ENCODE measurements around the gene ST8SIA6. TPM values are rescaled to one million over a fixed set of nuclear protein-coding genes. Genes with fewer than 3 reads are reported as not detected.
"Not testable (repeated sequence)": the region's sequence is repeated elsewhere in the genome, so short reads cannot be mapped to it uniquely, and the experiment has no call there.

ST8SIA6 gene
- total RNA-seq, 1 donor from 2014 or later: 0.35 TPM

DNA sequence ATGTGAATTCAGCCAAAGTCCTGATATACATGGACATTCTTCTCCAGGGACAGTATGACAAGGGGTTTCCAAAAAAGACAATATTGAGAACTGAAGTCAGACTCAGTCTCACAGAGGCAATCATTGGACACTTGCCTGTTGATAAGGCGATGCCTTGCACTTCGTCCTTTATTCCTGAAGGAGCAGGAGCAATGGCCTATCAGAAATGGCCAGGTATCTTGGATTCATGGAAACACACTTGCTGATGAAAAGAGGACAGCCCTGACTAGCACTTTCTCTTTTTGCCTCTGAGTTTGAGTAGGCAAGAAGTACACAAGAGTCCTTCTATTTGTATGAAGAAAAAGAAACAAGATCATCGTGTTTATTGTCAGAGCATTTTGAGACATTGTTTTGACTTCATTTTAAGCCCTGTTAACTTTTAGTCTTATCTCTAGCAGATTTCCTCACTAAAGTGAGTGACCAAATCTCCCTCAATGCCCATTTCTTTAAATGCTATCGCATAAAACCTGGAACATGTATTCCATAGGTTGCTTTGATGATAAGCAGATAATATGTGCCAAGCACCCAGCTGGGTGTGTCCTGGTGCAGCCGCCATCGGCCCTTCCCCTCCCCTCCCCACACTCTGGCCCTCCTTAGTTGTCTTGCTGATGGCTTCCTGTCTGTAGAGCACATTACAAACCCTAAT lies 26.6 kb downstream of the ST8SIA6 start:
- DNase-seq (ENCODE audit: low spot score): no peak

GRCh38 chr10:17427201-17427600 lies 27.2 kb downstream of the ST8SIA6 start:
- no peak for DNase-seq (ENCODE audit: low spot score)

GRCh38 chr10:17426263-17426750 lies 28.1 kb downstream of the ST8SIA6 start:
- no peak for DNase-seq (ENCODE audit: low spot score)

GRCh38 chr10:17425584-17426262 lies 28.7 kb downstream of the ST8SIA6 start:
- DNase-seq (ENCODE audit: low spot score): no peak

- DNase-seq (ENCODE audit: low spot score): no peak
These were observed 30.7 kb downstream of the ST8SIA6 start for GRCh38 chr10:17423632-17424186.

- DNase-seq (ENCODE audit: low spot score): no peak
These were observed 31.5 kb downstream of the ST8SIA6 start for GRCh38 chr10:17422931-17423330.

GRCh38 chr10:17418249-17418648 lies 36.1 kb downstream of the ST8SIA6 start:
- no peak for DNase-seq (ENCODE audit: low spot score)

DNA sequence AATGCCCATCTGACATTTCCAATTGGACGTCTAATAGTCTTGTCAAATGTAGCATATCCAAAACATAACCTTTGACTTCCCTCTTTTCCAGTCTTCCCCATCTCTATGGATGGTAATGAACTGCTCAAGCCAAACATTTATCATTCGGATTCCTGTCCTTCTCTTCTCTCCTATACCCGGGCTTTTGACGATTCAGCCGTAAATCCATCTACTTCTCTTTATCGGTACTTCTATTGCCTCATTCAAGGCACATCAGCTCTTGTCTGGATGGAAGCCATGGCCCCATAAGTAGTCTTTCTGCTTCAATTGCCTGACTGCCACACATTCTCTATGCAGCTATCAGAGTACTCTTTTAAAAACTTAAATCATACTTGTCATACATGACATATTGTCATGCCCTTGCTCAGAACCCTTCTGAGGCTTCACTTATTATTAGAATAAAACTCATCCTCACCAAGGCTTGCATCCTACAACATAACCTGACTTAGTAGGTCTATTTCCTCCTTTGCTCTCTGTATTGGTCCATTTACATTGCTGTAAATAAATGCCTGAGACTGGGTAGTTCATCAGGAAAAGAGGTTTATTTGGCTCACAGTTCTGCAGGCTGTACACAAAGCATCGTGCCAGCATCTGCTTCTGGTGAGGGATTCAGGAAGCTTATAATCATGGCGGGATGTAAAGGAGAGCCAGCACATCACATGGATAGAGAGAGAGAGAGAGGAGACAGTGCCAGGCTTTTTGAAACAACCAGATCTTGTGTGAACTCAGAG lies 37.8 kb downstream of the ST8SIA6 start:
- no peak for DNase-seq (ENCODE audit: low spot score)

- no peak for DNase-seq (ENCODE audit: low spot score)
These were observed 39.2 kb downstream of the ST8SIA6 start for GRCh38 chr10:17415046-17415658.

DNA sequence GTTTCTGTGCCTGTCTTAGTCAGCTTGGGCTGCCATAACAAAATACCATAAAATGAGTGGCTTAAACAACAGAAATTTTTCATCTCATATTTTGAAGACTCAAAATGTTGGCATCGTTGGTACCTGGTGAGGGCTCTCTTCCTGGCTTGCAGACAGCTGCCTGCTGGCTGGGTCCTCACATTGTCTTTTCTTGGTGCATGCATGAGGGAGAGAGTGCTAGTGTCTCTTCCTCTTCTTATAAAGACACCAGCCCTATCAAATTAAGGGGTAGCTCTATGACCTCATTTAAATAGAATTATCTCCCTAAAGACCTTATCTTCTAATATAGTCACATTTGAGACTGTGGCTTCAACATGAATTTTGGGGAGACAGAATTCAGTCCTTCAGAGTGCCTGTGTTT lies 39.9 kb downstream of the ST8SIA6 start:
- DNase-seq (ENCODE audit: low spot score): no peak

DNA sequence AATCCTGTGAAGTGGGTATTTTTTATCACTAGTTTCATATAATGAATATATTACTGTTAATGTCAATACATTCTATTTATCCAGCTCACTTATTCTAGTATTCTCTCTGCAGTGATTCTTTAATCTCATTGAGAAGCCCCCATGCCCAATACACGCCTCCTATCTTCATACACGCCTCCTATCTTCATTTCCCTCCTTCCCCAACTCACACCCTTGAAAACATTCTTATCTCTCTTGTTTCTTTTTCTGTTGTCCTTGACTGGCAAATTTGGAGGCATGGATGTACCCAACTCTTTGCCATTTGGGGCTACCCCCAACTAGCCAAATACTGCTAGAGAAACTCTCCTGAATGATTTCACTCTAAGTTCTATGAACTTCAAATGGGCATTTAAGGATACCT lies 40.5 kb downstream of the ST8SIA6 start:
- DNase-seq (ENCODE audit: low spot score): no peak

- no peak for DNase-seq (ENCODE audit: low spot score)
These were observed 42.1 kb downstream of the ST8SIA6 start for GRCh38 chr10:17412323-17412722.

- DNase-seq (ENCODE audit: low spot score): no peak
These were observed 43.5 kb downstream of the ST8SIA6 start for GRCh38 chr10:17410907-17411306.

GRCh38 chr10:17409170-17409733 lies 45.1 kb downstream of the ST8SIA6 start:
- no peak for DNase-seq (ENCODE audit: low spot score)

DNA sequence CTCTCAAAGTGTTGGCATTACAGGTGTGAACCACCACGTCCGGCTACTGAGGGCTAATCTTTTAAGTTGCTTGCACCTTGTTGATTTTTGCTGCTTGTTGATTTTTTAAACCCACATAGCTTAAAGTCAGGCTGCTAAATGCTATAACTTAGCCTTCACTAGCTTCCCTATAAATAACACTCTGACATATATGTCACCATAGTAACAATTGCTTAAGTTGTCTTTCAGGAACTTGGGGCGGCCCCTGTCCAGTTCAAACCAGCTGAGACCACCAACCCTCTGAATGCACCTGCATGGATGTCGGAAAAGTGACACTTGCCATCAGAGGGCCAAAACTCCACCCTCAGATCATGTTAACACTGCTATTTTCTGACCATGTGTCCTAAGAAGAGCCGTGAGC lies 47.3 kb downstream of the ST8SIA6 start:
- no peak for DNase-seq (ENCODE audit: low spot score)

DNA sequence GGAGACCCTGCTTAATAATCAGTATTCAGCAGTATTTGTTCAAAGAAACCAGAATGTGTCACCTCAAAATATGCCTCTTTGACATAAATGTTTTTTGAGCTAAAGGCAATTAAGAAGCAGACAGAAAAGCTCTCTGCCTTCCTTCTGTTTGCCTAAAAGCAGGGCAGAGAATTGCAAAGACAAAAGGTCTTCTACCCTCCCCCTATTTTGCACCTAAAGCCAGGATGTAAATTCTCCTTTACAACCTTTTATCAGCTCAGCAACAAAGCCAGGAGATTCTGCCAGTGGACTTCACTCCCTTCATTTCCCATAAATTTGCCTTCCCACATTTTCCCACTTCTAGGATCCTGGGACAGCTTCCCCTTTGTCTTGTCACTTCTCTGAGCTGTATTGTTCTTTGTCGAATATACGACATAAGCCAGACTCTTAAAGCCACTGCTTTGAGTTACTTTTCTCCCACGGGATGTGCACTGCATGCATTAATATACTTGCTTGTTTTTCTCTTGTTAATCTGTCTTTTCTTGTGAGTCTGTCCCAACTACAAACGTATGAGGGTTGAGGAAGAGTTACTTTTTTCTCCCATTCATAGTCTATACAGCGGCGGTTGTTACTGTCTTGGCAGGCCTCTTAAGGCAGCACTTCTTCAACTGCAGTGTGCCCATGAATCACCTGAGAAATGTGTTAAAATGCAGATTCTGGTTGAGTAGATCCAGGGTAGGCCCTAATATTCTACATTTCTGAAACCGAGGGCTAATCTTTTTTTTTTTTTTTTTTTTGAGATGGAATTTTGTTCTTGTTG lies 48.2 kb downstream of the ST8SIA6 start:
- no peak for DNase-seq (ENCODE audit: low spot score)

GRCh38 chr10:17403161-17403560 lies 51.2 kb downstream of the ST8SIA6 start:
- DNase-seq (ENCODE audit: low spot score): no peak

GRCh38 chr10:17402040-17402439 lies 52.4 kb downstream of the ST8SIA6 start:
- DNase-seq (ENCODE audit: low spot score): not testable (repeated sequence)

GRCh38 chr10:17396004-17396403 lies 58.4 kb downstream of the ST8SIA6 start:
- no peak for DNase-seq (ENCODE audit: low spot score)

- no peak for DNase-seq (ENCODE audit: low spot score)
These were observed 59.5 kb downstream of the ST8SIA6 start for GRCh38 chr10:17394854-17395253.

All from mesenteric fat pad (tissue), 1 donor.